HCT116 (cell line): Measurements from ENCODE around the gene BCL6.

Source experiments
- CTCF ChIP-seq, 3 experiments: fragments of 200-600 bp in 1 of 3; sonication (generic) in 1 of 3; IDR thresholded peaks in 2 of 3; conservative IDR thresholded peaks in 1 of 3; 2 replicates each; pipeline ENCODE4 v1.5.1; 2012 to 2017; ENCODE audit warnings: low read depth in 2 of 3, low read length in 2 of 3, antibody characterized with exemption in 1 of 3, borderline replicate concordance in 1 of 3, control low read depth in 1 of 3, mild to moderate bottlenecking in 1 of 3, mixed read lengths in 1 of 3, mixed run types in 1 of 3, moderate library complexity in 1 of 3; ENCODE audit not compliant: insufficient read depth in 1 of 3
- EZH2 ChIP-seq: fragments of 200-600 bp; sonication (generic); IDR thresholded peaks from 2 replicates; pipeline ENCODE4 v1.6.1; 2017; ENCODE audit warnings: antibody characterized with exemption, mixed run types
- EZH2phosphoT487 ChIP-seq: fragments of 200-600 bp; IDR thresholded peaks from 2 replicates; pipeline ENCODE4 v1.6.1; 2018; ENCODE audit warnings: antibody characterized with exemption, borderline replicate concordance
- POLR2A ChIP-seq: IDR thresholded peaks from 2 replicates; pipeline ENCODE4 v1.7.0; 2011; ENCODE audit warnings: borderline replicate concordance; ENCODE audit not compliant: insufficient read depth, insufficient read length; ENCODE audit errors: extremely low read depth
- POLR2AphosphoS5 ChIP-seq: IDR thresholded peaks from 2 replicates; pipeline ENCODE4 v1.6.1; 2011; ENCODE audit warnings: mild to moderate bottlenecking, low read depth, low read length, moderate library complexity
- SIN3A ChIP-seq: IDR thresholded peaks from 2 replicates; pipeline ENCODE4 v1.6.1; 2012; ENCODE audit warnings: low read depth

DNA sequence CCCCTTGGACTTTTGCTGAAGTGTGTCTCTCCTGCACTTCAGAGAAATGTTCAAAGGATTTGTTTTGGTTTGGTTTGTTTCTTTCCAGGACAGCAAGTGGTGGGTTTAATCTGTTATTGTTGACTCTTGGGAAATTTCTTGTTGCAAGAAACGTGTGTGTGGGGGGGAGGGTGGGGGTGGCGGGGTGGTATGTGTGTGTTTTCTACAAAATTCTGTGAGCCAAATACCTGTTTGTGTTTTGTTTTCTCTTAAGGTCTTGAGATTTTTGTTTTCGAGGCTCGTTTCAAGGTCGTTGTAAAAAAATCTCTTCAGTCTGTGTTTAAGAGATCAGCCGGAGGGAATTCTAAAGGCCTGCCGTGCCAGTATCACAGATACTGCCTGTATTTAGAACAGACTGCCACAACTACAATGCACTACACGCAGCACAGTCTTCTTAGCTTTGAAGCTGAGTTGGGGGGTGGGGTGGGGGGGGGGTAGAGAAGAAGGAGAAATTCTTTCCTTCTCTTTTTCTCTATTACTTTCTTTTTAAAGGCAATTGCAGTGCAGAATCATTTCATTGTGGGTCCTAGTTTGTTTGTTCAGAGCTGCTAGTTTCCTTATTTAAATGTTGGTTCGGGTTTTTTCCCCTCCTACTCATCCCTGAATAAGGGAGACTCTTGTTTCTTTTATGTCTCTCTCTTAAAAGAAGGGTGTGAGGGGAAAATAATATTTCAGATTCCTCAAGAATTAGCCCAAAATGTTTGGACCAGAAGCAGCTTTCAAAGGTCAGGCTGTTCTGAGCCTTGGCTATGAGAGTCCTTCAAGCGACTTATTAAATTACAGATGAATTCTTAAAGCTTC lies 1.4 kb upstream of the BCL6 start:
- TF ChIP-seq EZH2phosphoT487 = no peak
- no peak for TF ChIP-seq EZH2
- TF ChIP-seq CTCF (IDR thresholded peaks at IDR 0.05 in 2 of 3, conservative IDR thresholded peaks at IDR 0.05 in 1 of 3; ENCODE audit: borderline replicate concordance in 1 of 3, insufficient read depth in 1 of 3, low read depth in 2 of 3, low read length in 2 of 3) = no peak
- TF ChIP-seq POLR2AphosphoS5 = no peak
- no peak for TF ChIP-seq POLR2A
- TF ChIP-seq SIN3A = no peak
